ENCODE results near the gene SLC16A10.

The SLC16A10 gene

GRCh38 chr6:111276736-111277135 lies 189.4 kb downstream of the SLC16A10 start:
- no peak overlapping the region for H3K4me3 ChIP-seq (ENCODE audit: extremely low read depth, insufficient read depth, low read length, poor library complexity, severe bottlenecking)
- H3K27ac ChIP-seq (ENCODE audit: low read depth, low read length, severe bottlenecking), result no peak overlapping the region
- 93 to 95% methylated on average over 3 of the region's 3 CpGs for WGBS, 2 experiments (ENCODE audit: insufficient coverage in 2 of 2)
- no peaks in the 10 kb centered on the region for H3K4me1 ChIP-seq (ENCODE audit: control insufficient read depth, insufficient read depth, low read length, poor library complexity, severe bottlenecking)
- no peaks in the 10 kb centered on the region for H3K9me3 ChIP-seq (ENCODE audit: control insufficient read depth, low read length)
- H3K36me3 ChIP-seq (ENCODE audit: control insufficient read depth, insufficient read depth, low read length), result peaks cover 74% of the 10 kb centered on the region

- no peak overlapping the region for H3K27ac ChIP-seq (ENCODE audit: low read depth, low read length, severe bottlenecking)
These were observed 190.5 kb downstream of the SLC16A10 start for GRCh38 chr6:111277819-111278218.

GRCh38 chr6:111278731-111279130 lies 191.4 kb downstream of the SLC16A10 start:
- 90 to 91% methylated on average over 1 to 2 of the region's 2 CpGs for WGBS, 2 experiments (ENCODE audit: insufficient coverage in 2 of 2)
- H3K4me1 ChIP-seq (ENCODE audit: control insufficient read depth, insufficient read depth, low read length, poor library complexity, severe bottlenecking), result no peaks in the 10 kb centered on the region
- H3K4me3 ChIP-seq (ENCODE audit: extremely low read depth, insufficient read depth, low read length, poor library complexity, severe bottlenecking), result no peak overlapping the region
- no peaks in the 10 kb centered on the region for H3K9me3 ChIP-seq (ENCODE audit: control insufficient read depth, low read length)
- no peak overlapping the region for H3K27ac ChIP-seq (ENCODE audit: low read depth, low read length, severe bottlenecking)
- H3K36me3 ChIP-seq (ENCODE audit: control insufficient read depth, insufficient read depth, low read length), result peaks cover 82% of the 10 kb centered on the region

More at GRCh38 chr6:111277819-111278218, 190.5 kb downstream of the SLC16A10 start:
- 100% methylated on average over 1 of the region's 1 CpG for WGBS, 2 experiments (ENCODE audit: insufficient coverage in 2 of 2)
- Histone ChIP-seq H3K4me3 (ENCODE audit: extremely low read depth, insufficient read depth, low read length, poor library complexity, severe bottlenecking) (no peak overlapping the region), H3K9me3 (ENCODE audit: control insufficient read depth, low read length) (no peaks in the 10 kb centered on the region), H3K4me1 (ENCODE audit: control insufficient read depth, insufficient read depth, low read length, poor library complexity, severe bottlenecking) (no peaks in the 10 kb centered on the region), H3K36me3 (ENCODE audit: control insufficient read depth, insufficient read depth, low read length) (peaks cover 80% of the 10 kb centered on the region)

- H3K27ac ChIP-seq (ENCODE audit: low read depth, low read length, severe bottlenecking), result no peak overlapping the region
- no CpG with 5 or more reads among the region's 4 CpGs for whole genome bisulfite sequencing, 2 experiments (ENCODE audit: insufficient coverage in 2 of 2)
- H3K9me3 ChIP-seq (ENCODE audit: control insufficient read depth, low read length), result no peaks in the 10 kb centered on the region
- H3K4me1 ChIP-seq (ENCODE audit: control insufficient read depth, insufficient read depth, low read length, poor library complexity, severe bottlenecking), result no peaks in the 10 kb centered on the region
- no peak overlapping the region for H3K4me3 ChIP-seq (ENCODE audit: extremely low read depth, insufficient read depth, low read length, poor library complexity, severe bottlenecking)
- peaks cover 68% of the 10 kb centered on the region for H3K36me3 ChIP-seq (ENCODE audit: control insufficient read depth, insufficient read depth, low read length)
These were observed 193.2 kb downstream of the SLC16A10 start for GRCh38 chr6:111280445-111280955.

Measured in mesodermal cell (in vitro differentiated cells).